Activated CD4-positive, alpha-beta T cell treated with anti-CD3 and anti-CD28 coated beads, Interleukin-2, amount 50 U/mL, for 24 hours (primary cell): ENCODE results near the gene PDE4B.

ENCODE experiments used
- DNase-seq, 2 donors: peaks; one replicate each; pipeline ENCODE4 v3.0.0-alpha.2; 2020; ENCODE audit warnings: low read depth in 1 of 2, low spot score in 1 of 2

PDE4B gene

DNA sequence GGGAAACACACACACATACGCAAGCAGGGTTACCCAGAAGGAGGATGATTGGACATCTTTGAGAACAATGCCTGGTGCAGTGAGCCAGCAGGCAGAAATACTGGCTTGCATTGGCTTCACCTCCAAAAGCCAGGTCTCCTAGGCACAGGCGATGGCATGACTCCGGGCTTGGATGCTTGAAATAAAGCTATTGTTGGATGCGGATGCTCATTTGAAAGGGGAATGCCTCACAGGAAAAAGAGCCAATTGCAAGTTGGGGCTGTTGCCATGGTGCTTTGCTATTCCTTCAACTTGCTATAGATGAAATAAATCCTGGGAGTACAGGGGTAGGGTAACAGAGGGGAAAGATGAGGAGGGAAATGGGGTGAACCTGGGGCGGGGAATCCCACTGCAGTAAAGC, 560.6 kb downstream of the PDE4B start:
- DNase-seq: no peak

- no peak for DNase-seq
Measured at GRCh38 chr1:66354311-66355201, 561.9 kb downstream of the PDE4B start.

DNA sequence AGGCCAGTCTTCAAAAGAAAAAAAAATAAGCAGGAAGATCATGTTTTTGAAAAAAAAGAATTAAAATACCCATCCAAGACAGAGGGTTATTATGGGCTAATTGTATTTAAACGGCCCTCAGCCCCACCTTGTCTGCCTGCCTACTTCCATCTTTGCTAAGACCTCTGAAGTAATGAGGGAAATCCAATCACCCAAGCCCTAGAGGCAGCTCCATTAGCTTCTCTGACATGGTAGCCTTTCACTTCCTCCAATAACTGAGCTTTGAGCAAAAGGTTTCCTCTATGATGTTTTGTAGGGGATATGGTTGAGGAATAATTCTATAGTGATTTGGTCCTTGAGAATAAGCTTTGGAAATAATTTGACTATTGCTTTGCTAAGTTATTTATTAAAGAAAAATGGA, 563.1 kb downstream of the PDE4B start:
- no peak for DNase-seq

DNA sequence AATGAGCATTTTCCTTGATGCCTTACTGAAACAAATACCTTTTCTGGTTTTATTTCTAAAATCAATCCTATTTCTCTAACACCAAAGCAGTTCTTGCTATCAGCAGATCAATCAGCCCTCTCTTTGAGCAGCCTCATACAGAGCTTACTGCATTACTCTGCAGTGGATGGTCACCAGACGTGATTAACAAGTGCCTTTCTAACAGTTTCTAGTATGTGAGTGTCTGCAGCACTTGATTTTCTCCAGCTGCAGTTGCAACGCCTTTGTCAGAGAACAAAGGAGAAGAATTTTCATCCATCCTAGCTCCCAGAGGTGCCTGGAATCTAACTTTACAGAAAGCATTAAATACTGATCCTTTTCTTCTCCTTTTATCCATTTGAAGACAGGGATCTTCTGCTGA, 563.9 kb downstream of the PDE4B start:
- no peak for DNase-seq

GRCh38 chr1:66357021-66357420, 564.3 kb downstream of the PDE4B start:
- DNase-seq: no peak

- DNase-seq: no peak
Measured at GRCh38 chr1:66357478-66358197, 564.9 kb downstream of the PDE4B start.

DNA sequence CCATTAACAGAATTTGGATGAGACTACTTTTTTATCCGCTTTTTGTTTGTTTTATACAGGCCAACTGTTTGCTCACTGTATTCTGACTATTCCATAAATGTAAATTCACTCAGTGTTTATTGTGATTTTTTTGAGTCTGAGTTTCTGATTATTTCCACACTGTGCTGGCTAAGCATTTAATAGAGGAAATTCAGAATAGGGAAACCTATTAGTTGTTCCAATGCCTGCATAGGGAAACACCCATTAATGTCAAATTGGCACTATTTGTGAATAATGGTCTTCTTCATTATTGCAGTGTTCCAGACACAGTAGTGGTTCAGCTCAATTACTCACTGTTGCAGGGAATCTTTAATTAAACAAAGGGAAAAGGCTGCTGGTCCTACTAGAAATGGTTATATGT, 566.6 kb downstream of the PDE4B start:
- DNase-seq: no peak

- no peak for DNase-seq
Measured at GRCh38 chr1:66359815-66360214, 567.1 kb downstream of the PDE4B start.

GRCh38 chr1:66360285-66360724, 567.6 kb downstream of the PDE4B start:
- no peak for DNase-seq

DNA sequence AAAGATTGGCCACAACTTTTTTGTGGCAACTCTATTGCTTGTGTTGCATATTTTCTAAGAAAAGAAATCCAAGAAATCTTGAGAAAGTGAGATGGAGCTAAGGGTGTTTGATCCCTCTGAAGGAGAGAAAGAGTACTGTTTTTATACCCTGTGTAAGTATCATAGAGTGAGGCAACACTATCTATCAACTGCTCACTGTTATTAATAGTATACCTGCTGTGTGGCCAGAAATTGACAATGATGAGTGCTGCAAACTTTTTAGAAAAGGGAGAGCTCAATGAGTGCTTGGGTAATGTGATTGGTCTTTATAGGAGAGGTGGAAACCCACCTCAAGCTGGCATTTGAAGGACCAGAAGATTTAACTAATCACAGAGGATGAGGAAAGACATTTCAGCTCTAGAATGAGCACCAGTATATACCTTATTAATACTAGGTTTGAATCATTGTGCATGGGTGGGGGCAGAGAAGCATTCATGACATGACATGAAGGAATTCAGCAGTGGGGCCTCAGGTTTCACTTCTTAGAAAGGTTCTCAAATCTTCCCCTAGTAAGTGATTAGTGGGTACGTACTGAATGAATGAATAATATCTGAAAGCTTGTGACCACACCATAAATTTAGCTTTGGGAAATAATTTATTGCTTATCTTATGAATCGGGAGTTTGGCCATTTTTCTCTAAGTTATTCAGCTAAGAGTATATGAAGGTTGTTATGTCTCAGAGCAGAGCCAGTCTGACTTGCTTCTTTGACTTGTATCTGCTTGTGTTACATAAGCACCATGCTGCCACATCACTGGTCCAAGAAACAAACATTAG, 572.1 kb downstream of the PDE4B start:
- no peak for DNase-seq

DNA sequence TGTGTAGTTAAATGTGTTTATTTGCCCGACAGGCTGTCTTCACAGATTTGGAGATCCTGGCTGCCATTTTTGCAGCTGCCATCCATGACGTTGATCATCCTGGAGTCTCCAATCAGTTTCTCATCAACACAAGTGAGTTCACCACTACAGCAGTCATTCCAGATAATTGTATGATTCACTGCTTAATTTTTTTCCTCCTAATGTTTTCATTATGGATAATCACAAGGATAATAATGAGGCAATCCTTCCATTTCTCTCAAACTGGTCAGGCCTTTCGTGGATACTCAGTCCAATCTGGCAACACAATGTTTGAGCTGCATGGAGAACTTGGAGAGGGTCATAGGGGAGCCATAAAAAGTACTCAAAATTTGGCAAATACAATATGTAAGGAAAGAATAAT, 572.9 kb downstream of the PDE4B start:
- DNase-seq: no peak

DNA sequence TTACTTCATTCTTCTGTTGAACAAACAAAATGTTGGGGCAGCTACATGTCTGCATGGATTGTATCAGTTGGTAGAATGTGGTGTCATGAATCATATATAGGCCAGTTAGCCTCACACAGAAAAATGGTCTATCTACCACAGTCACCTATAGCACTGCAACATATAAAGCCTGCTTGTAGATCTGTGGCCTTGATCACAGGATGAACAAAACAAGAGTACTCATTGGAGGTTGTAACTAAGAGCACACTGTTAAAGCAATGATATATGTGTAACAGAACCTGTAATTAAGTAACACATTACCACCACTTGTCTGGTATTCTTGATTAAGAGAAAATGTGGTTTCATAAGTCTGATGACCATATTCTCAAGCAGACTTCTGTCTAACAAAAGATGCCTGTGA, 573.9 kb downstream of the PDE4B start:
- DNase-seq: no peak

- no peak for DNase-seq
Measured at GRCh38 chr1:66367369-66367768, 574.7 kb downstream of the PDE4B start.

DNA sequence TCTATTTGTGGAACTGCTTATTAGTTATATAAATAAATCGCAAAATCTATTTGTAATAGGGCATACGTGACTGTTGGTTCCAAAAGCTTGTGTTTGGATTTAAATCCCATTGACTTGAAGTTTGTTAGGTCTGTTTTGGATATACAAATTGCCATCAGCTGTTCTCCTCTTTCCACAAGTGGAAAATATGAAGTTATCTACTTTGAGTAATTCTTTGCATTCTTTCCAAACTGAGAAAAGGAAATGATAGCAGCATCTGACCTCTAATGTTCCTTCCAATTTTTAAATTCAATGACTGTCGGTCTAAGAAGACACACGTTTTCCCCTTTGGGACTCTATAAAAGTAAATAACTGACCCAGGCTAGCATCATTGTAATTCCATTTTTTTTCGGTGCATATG, 575.6 kb downstream of the PDE4B start:
- DNase-seq: no peak

DNA sequence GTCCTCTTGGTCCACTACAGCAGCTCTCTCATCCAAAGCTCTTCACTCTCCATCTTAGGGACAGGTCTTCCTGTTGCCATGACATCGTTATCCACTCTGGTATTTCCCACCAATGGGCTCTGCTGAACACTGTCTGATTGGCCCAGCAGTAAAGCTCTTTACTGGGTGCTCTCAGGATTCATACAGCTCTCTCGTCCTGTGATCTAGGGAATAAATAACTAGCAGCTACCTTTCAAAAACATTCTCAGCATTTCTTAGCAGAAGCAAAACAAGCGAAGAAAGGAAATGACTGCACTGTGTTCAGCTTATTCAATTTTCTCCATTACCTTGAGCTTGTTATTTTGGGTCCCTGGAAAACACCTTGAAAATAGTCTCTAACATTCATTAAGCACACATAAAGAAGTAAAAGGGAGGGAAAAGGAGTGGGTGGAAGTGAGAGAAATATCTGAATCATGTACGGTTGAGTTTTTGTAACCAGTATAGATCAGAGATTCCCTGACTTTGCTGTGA, 577.8 kb downstream of the PDE4B start:
- DNase-seq: no peak

GRCh38 chr1:66371233-66372005, 578.7 kb downstream of the PDE4B start:
- no peak for DNase-seq

GRCh38 chr1:66372522-66373101, 579.9 kb downstream of the PDE4B start:
- DNase-seq: no peak

- DNase-seq: no peak
Measured at GRCh38 chr1:66373157-66373591, 580.5 kb downstream of the PDE4B start.

DNA sequence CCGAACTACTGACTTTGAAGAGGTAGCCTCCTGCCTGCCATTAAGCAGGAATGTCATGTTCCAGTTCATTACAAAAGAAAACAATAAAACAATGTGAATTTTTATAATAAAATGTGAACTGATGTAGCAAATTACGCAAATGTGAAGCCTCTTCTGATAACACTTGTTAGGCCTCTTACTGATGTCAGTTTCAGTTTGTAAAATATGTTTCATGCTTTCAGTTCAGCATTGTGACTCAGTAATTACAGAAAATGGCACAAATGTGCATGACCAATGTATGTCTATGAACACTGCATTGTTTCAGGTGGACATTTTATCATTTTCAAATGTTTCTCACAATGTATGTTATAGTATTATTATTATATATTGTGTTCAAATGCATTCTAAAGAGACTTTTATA, 581.5 kb downstream of the PDE4B start:
- no peak for DNase-seq

- DNase-seq: no peak
Measured at GRCh38 chr1:66374561-66375111, 581.9 kb downstream of the PDE4B start.
